AG10803 (cell line): ENCODE results near the gene ZNF562.
"Not testable (repeated sequence)": the region's sequence is repeated elsewhere in the genome, so short reads cannot be mapped to it uniquely, and the experiment has no call there.

Source experiments
- DNase-seq: peaks from one replicate; pipeline ENCODE4 v3.0.0; 2010; ENCODE audit warnings: low read depth
- H3K4me3 ChIP-seq: 2 replicates; pipeline ENCODE4 v1.5.1; 2011; ENCODE audit warnings: mild to moderate bottlenecking, low read length, control low read depth
- CTCF ChIP-seq: conservative IDR thresholded peaks from 2 replicates; pipeline ENCODE4 v1.5.1; 2011; ENCODE audit warnings: mild to moderate bottlenecking, low read length, control low read depth, inconsistent platforms

Gene ZNF562

GRCh38 chr19:9702186-9702585 lies 27.3 kb upstream of the ZNF562 start:
- H3K4me3 ChIP-seq = no peak overlapping the region
- no peak for DNase-seq
- no peak for TF ChIP-seq CTCF

GRCh38 chr19:9700229-9700981 lies 25.5 kb upstream of the ZNF562 start:
- DNase-seq = no peak
- no peak for TF ChIP-seq CTCF
- no peak overlapping the region for H3K4me3 ChIP-seq

DNA sequence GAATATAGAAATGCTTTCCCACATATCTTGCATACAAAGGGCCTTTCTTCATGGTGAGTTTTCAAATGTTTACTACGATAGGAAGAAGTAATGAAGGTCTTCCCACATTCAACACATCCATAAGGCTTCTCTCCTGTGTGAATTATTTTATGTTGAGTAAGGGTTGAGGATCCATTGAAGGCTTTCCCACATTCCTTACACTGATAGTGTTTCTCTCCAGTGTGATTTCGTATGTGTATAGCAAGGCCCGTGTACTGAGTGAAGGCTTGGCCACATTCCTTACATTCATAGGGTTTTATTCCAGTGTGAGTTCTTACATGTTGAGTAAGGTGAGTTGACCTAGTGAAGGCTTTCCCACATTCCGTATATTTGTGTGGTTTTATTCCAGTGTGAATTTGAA lies 15.4 kb upstream of the ZNF562 start:
- DNase-seq, H3K4me3 ChIP-seq: not testable (repeated sequence)

DNA sequence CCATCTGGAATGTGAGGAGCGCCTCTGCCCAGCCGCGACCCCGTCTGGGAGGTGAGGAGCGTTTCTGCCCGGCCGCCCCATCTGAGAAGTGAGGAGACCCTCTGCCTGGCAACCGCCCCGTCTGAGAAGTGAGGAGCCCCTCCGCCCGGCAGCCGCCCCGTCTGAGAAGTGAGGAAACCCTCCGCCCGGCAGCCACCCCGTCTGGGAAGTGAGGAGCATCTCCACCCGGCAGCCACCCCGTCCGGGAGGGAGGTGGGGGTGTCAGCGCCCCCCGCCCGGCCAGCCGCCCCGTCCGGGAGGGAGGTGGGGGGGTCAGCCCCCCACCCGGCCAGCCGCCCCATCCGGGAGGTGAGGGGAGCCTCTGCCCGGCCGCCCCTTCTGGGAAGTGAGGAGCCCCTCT lies 5.1 kb upstream of the ZNF562 start:
- not testable (repeated sequence) for DNase-seq, H3K4me3 ChIP-seq

DNA sequence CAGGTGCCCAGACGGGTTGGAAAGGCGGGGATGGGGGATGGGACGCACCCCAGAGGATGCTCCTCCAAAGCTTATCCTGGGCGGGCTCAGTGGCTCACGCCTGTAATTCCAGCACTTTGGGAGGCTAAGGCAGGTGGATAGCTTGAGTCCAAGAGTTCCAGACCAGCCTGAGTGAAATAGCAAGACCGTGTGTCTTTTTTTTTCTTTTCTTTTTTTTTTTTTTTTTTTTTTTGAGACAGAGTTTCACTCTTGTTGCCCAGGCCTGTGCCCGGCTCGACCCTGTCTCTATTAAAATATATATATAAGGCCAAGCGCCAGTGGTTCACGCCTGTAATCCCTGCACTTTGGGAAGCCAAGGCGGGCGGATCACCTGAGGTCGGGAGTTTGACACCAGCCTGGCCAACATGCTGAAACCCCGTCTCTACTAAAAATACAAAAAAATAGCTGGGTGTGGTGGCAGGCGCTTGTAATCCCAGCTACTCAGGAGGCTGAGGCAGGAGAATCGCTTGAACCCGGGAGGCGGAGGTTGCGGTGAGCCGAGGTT lies 530 bp upstream of the ZNF562 start:
- not testable (repeated sequence) for DNase-seq
- H3K4me3 ChIP-seq = peak overlapping the region; percentile 84

DNA sequence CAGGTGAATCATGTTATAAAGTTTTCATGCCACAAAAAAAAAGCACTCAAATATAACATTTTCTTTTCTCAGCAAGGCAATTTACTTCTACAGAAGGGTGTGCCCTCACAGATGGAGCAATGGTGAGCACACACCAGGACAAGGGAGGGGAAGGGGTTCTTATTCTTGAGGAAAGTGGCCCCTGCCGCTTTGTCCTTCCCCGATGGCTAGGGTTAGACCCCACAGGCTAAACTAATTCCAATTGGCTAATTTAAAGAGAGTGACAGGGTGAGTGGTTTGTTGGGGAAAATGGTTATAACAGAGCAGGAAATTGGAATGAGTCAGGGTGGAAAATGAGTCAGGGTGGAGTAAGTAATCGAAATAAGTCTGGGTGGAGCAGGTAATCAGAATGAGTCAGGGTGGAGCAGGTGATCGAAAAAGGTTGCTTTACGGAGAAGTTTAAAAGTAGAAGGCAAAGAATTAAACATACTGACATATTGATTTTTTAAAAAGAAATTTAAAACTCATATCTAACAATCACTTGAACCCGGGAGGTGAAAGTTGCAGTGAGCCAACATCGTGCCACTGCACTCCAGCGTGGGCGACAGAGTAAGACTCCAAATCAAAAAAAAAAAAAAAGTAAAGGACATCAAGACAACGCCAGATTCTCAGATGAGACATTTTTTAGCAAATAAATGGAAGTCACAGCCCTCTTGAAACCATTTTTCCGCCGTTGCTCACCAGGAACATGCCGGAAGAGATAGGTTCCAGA lies 813 bp downstream of the ZNF562 start:
- H3K4me3 ChIP-seq = peak overlapping the region; percentile 84
- TF ChIP-seq CTCF = no peak
- DNase-seq = no peak

DNA sequence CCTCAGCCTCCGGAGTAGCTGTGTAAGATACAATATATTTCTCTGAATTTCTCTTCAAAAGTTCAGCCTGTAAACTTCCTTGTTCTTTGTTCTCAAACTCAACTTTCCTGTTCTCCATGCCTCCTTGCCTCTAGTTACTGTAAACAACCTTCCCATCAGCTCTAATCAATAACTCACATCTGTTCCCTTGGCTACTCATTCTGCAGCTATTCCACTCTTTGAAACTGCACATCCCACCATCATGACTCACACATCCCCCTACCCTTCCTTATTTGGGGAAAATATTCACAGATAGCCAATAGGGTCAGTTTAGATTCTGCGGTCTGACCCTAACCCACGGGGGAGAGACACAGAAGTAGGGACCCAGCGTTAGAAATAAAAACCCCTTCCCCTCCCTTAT lies 2.0 kb downstream of the ZNF562 start:
- no peak overlapping the region for H3K4me3 ChIP-seq
- TF ChIP-seq CTCF = no peak
- no peak for DNase-seq

DNA sequence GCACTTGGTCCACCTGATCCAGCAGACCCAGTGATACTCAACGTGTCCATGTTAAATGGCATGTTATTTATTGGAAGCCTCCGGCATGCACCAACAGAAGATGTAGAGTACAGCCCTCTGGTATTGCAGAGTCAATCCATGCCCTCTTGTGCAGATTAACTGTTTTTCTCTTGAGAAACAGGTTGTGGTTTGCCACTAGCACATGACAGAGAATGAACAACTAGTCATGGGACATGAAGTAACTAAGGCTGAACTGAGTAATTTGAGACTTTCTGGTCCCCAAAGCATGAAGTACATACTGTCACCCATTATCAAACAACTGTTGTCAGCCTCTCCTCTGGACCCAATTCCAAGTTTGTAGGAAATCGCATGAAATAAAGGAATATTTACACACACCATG lies 3.2 kb downstream of the ZNF562 start:
- no peak for TF ChIP-seq CTCF
- DNase-seq = no peak
- no peak overlapping the region for H3K4me3 ChIP-seq
